CD4-positive, alpha-beta T cell treated with Interleukin-4 for 1 hour (primary cell): ENCODE results near the gene SLC5A5.
A peak's percentile ranks its signal among the peaks of the same experiment; 100 is the strongest.

Source experiments
- DNase-seq, 2 donors: peaks; one replicate each; pipeline ENCODE4 v3.0.0-alpha.2; 2020 to 2022

SLC5A5 gene

GRCh38 chr19:17847538-17848366, 24.0 kb upstream of the SLC5A5 start, which contains the start of gene JAK3:
TSS of gene JAK3 (minus strand) at chr19:17847982. CDS start at chr19:17844417, 3,565 bp downstream.
- peak; percentile 88 to 89 for DNase-seq

GRCh38 chr19:17848595-17849292, 23.0 kb upstream of the SLC5A5 start:
- no peak for DNase-seq

- DNase-seq, result no peak
Observed at GRCh38 chr19:17854061-17854460, 17.7 kb upstream of the SLC5A5 start.

GRCh38 chr19:17855280-17856152, 16.2 kb upstream of the SLC5A5 start:
- peak; percentile 87 to 89 for DNase-seq

- DNase-seq, result peak; percentile 100
Observed at GRCh38 chr19:17859533-17860330, 12.0 kb upstream of the SLC5A5 start, which contains the start of gene RPL18A. TSS of gene RPL18A (plus strand) at chr19:17859910. CDS start at chr19:17859957, 47 bp downstream.

GRCh38 chr19:17860331-17860992, 11.3 kb upstream of the SLC5A5 start:
- no peak for DNase-seq

GRCh38 chr19:17860993-17861360, 10.8 kb upstream of the SLC5A5 start:
- no peak for DNase-seq

GRCh38 chr19:17861542-17862402, 10.0 kb upstream of the SLC5A5 start:
- no peak for DNase-seq

- DNase-seq, result peak in 1 of 2 donors; percentile 45
Observed at GRCh38 chr19:17862711-17863519, 8.8 kb upstream of the SLC5A5 start.

GRCh38 chr19:17863520-17864182, 8.1 kb upstream of the SLC5A5 start:
- no peak for DNase-seq

GRCh38 chr19:17865364-17866311, 6.1 kb upstream of the SLC5A5 start:
- no peak for DNase-seq

GRCh38 chr19:17866312-17866963, 5.3 kb upstream of the SLC5A5 start:
- DNase-seq, result no peak

GRCh38 chr19:17866964-17867486, 4.7 kb upstream of the SLC5A5 start:
- DNase-seq, result no peak

- no peak for DNase-seq
Observed at GRCh38 chr19:17868669-17869068, 3.1 kb upstream of the SLC5A5 start.

GRCh38 chr19:17869114-17869608, 2.6 kb upstream of the SLC5A5 start:
- no peak for DNase-seq

GRCh38 chr19:17871032-17871877, 490 bp upstream of the SLC5A5 start:
- no peak for DNase-seq
